PC-9 (cell line): Measurements from ENCODE around the gene MYBPH.

ENCODE experiments used
- CTCF ChIP-seq: fragments of 200-600 bp; sonication (generic); conservative IDR thresholded peaks from 2 replicates; pipeline ENCODE4 v1.6.1; 2017; ENCODE audit warnings: mixed run types, antibody characterized with exemption, mild to moderate bottlenecking, moderate library complexity
- EZH2 ChIP-seq: fragments of 200-600 bp; sonication (generic); IDR thresholded peaks from 2 replicates; pipeline ENCODE4 v1.8.0; 2017; ENCODE audit warnings: antibody characterized with exemption, low read depth

- TF ChIP-seq CTCF (no peak), EZH2 (no peak)
These were observed 53.5 kb downstream of the MYBPH start for GRCh38 chr1:203122159-203122558.
